PC-9 (cell line): ENCODE measurements around the gene ZNF616. TPM values are rescaled to one million over a fixed set of nuclear protein-coding genes. Genes with fewer than 3 reads are reported as not detected.

Experiments used
- BruUV-seq: library from RNA; stranded (reverse); fragments of 400-500 nt; replicated peaks from 2 replicates; lab custom pipeline; 2021; lab: Mats Ljungman, UMichigan
- CTCF ChIA-PET: fragments of 300-600 bp; sonication (Branson Sonifier 250); formaldehyde crosslinking; loops from one replicate; lab custom pipeline; 2022; ENCODE audit warnings: antibody characterized with exemption; lab: Charles Lee
- POLR2A ChIA-PET: fragments of 300-600 bp; sonication (Branson Sonifier 250); formaldehyde crosslinking; loops from one replicate; lab custom pipeline; 2022; ENCODE audit warnings: antibody characterized with exemption; ENCODE audit not compliant: unreplicated experiment; lab: Charles Lee
- DNase-seq, 2 experiments: peaks; one replicate each; pipeline versions ENCODE4 v3.0.0 to v3.0.0-alpha.2; 2015 to 2022; ENCODE audit warnings: mixed read lengths in 1 of 2
- H2AFZ ChIP-seq: fragments of 200-600 bp; sonication (generic); 2 replicates; pipeline ENCODE4 v1.8.1; 2017; ENCODE audit warnings: antibody characterized with exemption
- H3F3A ChIP-seq: fragments of 200-600 bp; sonication (generic); 2 replicates; pipeline ENCODE4 v1.8.1; 2017; ENCODE audit warnings: antibody characterized with exemption, mild to moderate bottlenecking, low read depth; ENCODE audit not compliant: insufficient read depth
- H3K27ac ChIP-seq: fragments of 200-600 bp; sonication (generic); 2 replicates; pipeline ENCODE4 v1.6.1; 2016; ENCODE audit warnings: mixed run types
- H3K27me3 ChIP-seq: fragments of 200-600 bp; sonication (generic); 2 replicates; pipeline ENCODE4 v1.6.1; 2016; ENCODE audit warnings: low read depth, mixed run types; ENCODE audit not compliant: insufficient read depth
- H3K36me3 ChIP-seq: fragments of 200-600 bp; sonication (generic); 2 replicates; pipeline ENCODE4 v1.6.1; 2016; ENCODE audit warnings: low read depth, mixed run types
- H3K4me1 ChIP-seq: fragments of 200-600 bp; sonication (generic); replicated peaks from 2 replicates; pipeline ENCODE4 v1.6.1; 2016; ENCODE audit warnings: mixed run types; ENCODE audit not compliant: insufficient read depth
- H3K4me2 ChIP-seq: fragments of 200-600 bp; sonication (generic); 2 replicates; pipeline ENCODE4 v1.6.1; 2017; ENCODE audit warnings: mixed run types
- H3K4me3 ChIP-seq: fragments of 200-600 bp; sonication (generic); 2 replicates; pipeline ENCODE4 v1.6.1; 2016; ENCODE audit warnings: mixed run types
- H3K79me2 ChIP-seq: fragments of 200-600 bp; sonication (generic); 2 replicates; pipeline ENCODE4 v1.6.1; 2017; ENCODE audit warnings: low read depth, mixed run types
- H3K9me2 ChIP-seq: fragments of 200-600 bp; sonication (generic); 2 replicates; pipeline ENCODE4 v1.8.1; 2017; ENCODE audit warnings: mild to moderate bottlenecking; ENCODE audit not compliant: insufficient read depth
- H3K9me3 ChIP-seq: fragments of 200-600 bp; sonication (generic); 2 replicates; pipeline ENCODE4 v1.8.1; 2016; ENCODE audit warnings: low read depth; ENCODE audit not compliant: insufficient read depth
- H4K20me1 ChIP-seq: fragments of 200-600 bp; sonication (generic); 2 replicates; pipeline ENCODE4 v1.8.1; 2017; ENCODE audit not compliant: insufficient read depth
- CTCF ChIP-seq: fragments of 200-600 bp; sonication (generic); conservative IDR thresholded peaks from 2 replicates; pipeline ENCODE4 v1.6.1; 2017; ENCODE audit warnings: mixed run types, antibody characterized with exemption, mild to moderate bottlenecking, moderate library complexity
- EZH2 ChIP-seq: fragments of 200-600 bp; sonication (generic); IDR thresholded peaks from 2 replicates; pipeline ENCODE4 v1.8.0; 2017; ENCODE audit warnings: antibody characterized with exemption, low read depth
- intact Hi-C: fragments of 100-400 bp; cut with micrococcal nuclease; formaldehyde crosslinking; loops from one replicate; pipeline ENCODE4 v1.10.0; 2022; ENCODE audit not compliant: unreplicated experiment
- total RNA-seq: library from RNA; stranded (reverse); gene quantifications from 2 replicates; pipeline ENCODE4 v1.2.3, GENCODE V29; 2021

ZNF616 gene
- total RNA-seq, 1 experiment from 2014 or later: 12.6 TPM

DNA sequence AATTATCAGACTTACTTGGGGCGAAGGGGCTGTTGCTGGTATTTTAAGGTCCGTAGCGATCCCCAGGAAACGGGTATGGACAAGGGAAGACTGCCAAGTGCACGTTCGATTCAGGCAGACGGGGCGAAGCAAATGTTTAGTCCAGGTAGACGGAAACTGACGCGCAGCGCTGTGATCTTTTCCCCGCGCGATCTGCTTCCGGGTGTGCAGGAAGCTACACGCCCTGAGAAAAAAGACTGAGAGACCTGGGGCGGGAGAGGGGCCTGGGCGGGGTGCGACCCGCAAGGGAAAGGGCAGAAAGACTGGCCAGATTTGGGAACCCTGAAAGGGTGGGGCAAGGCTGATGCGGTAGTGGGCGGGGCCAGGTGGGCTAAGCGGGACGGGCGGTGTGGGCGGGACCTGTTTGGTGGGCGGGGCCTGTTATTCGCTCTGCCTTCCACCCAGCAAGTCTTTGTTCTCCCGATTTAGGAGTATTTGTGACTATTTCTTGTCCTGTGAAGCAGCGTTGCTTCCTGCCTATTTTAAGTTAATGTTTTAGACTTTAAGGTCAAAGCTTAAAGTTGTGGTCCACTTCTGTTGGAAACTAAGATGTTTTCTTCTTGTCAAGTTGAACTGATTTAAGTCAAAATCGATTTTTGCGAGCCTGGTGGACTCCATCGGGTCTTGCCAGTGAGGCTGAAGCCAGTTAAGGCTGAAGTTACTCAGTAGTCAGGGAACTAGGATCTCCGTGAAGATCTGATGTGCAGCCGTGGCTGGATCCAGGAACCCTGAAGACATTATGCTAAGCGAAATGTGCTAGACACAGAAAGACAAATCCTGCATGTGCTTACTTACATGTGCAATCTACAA is 31.8 kb upstream of the ZNF616 start, which contains the start of gene ZNF836:
ZNF836 (minus strand) TSS at position 301 of the 849 bp plus-strand sequence. CDS start 3,549 bp downstream, outside the sequence.
- DNase-seq: peak; percentile 67 to 88
- CTCF ChIA-PET: interaction anchor here (0.6 to 0.7 kb wide), 3 partner anchors 23 to 490 kb away, joined by 3 to 19 read pairs (median 8); no protein-coding TSS in a partner anchor
- POLR2A ChIA-PET: interaction anchor here (0.6 to 0.7 kb wide), 3 partner anchors 18 to 355 kb away, joined by 4 to 22 read pairs (median 8); partner anchors contain the start of gene ZNF613
- TF ChIP-seq CTCF: no peak
- no peak for TF ChIP-seq EZH2
- peaks cover 18% of the 10 kb centered on the region for H3K4me1 ChIP-seq
- no peaks in the 10 kb centered on the region for H3K27me3 ChIP-seq
- BruUV-seq: TSS peak; percentile 59
- peak within 1 kb of the TSS; percentile 97 for H2AFZ ChIP-seq
- H3K9me3 ChIP-seq: peaks cover 10% of the 10 kb centered on the region
- H3K9me2 ChIP-seq: no peaks in the 10 kb centered on the region
- H4K20me1 ChIP-seq: no peaks in the 10 kb centered on the region
- no peak within 1 kb of the TSS for H3K27ac ChIP-seq
- H3K4me3 ChIP-seq: peak within 1 kb of the TSS; percentile 95
- no peaks in the 10 kb centered on the region for H3K79me2 ChIP-seq
- peaks cover 9% of the 10 kb centered on the region for H3F3A ChIP-seq
- peaks cover 19% of the 10 kb centered on the region for H3K36me3 ChIP-seq
- peak within 1 kb of the TSS; percentile 99 for H3K4me2 ChIP-seq
- intact Hi-C loops: loop anchor here (1.0 kb wide), 2 partner anchors 18 to 32 kb away; partner anchors contain the start of gene ZNF616

DNA sequence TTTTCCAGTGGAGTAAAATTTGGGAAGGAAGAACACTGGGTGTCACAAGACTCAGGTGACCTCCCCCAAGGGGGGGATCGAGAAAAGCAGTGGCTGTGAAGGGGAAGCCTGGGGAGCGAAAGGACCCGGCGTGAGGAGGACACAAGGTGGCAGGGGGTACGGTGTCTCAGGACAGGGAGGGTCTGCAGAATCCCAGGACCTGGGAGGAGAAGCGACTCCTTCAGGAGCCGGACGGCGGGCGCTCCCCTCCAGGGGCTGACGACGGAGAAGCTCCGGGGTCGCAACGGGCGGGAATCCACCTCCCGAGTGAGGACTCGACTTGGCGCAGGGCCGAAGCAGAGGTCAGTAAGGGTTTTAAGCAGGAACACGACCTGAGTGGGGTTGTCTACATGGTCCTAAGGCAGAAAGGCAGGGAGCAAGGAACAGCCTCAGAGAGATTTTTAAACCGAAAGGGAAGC is 31.2 kb upstream of the ZNF616 start:
- intact Hi-C loops: loop anchor here (1.0 kb wide), 2 partner anchors 18 to 32 kb away; partner anchors contain the start of gene ZNF616
- Histone ChIP-seq H3K4me3 (peak overlapping the region; percentile 95), H3K9me2 (no peaks in the 10 kb centered on the region), H3K36me3 (peaks cover 23% of the 10 kb centered on the region), H3K4me1 (peaks cover 11% of the 10 kb centered on the region), H3K4me2 (peak overlapping the region; percentile 99), H3K79me2 (no peaks in the 10 kb centered on the region), H3K27ac (no peak overlapping the region), H3F3A (peaks cover 2% of the 10 kb centered on the region; the same call in 1 of the 2 replicates), H3K27me3 (no peaks in the 10 kb centered on the region), H3K9me3 (peaks cover 10% of the 10 kb centered on the region), H4K20me1 (no peaks in the 10 kb centered on the region), H2AFZ (peak overlapping the region; percentile 97)
- TF ChIP-seq EZH2: no peak
- TF ChIP-seq CTCF: no peak
- CTCF ChIA-PET: interaction anchor here (0.7 kb wide), 2 partner anchors 66 to 491 kb away, joined by 3 to 19 read pairs; no protein-coding TSS in a partner anchor
- BruUV-seq: TSS peak; percentile 89
- POLR2A ChIA-PET: interaction anchor here (0.7 kb wide), 2 partner anchors 18 to 244 kb away, joined by 8 to 22 read pairs; partner anchors contain the start of gene ZNF613
- no peak for DNase-seq

DNA sequence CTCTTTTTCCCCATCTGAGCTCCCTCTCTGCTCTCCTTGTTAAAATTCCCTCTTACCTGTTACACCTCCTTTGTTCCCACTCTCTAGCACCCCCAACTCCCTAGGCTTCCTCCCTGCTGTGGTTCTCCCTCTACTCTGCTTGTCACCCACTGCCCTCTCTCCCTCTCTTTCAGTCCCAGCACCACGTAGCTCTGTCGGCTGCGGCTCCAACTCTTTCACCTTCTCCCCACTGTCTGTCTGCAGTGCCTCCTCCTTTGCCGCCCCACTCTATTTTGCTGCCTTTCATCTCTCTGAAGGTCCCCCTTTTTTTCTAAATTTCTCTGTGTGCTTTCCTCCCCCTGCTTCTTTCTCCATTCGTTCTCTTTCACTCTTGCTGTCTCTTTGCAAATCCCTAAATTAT is 30.6 kb upstream of the ZNF616 start:
- peaks cover 29% of the 10 kb centered on the region for H3K36me3 ChIP-seq
- no peaks in the 10 kb centered on the region for H3K27me3 ChIP-seq
- no peaks in the 10 kb centered on the region for H3K79me2 ChIP-seq
- peak overlapping the region; percentile 97 for H2AFZ ChIP-seq
- peaks cover 10% of the 10 kb centered on the region; the same call in 1 of the 2 replicates for H3K9me3 ChIP-seq
- H3K4me2 ChIP-seq: peak overlapping the region; percentile 99
- no peaks in the 10 kb centered on the region for H3K9me2 ChIP-seq
- no peaks in the 10 kb centered on the region for H3F3A ChIP-seq
- intact Hi-C loops: no loop called here
- no peak for DNase-seq
- no TSS peak for BruUV-seq
- TF ChIP-seq CTCF (no peak), EZH2 (no peak)
- no peaks in the 10 kb centered on the region for H4K20me1 ChIP-seq
- CTCF ChIA-PET: no interaction called here
- no peak overlapping the region for H3K27ac ChIP-seq
- peak overlapping the region; percentile 95 for H3K4me3 ChIP-seq
- H3K4me1 ChIP-seq: 0 out of 2 replicates have a peak, but pooled peaks cover 7% of the 10 kb centered on the region
- POLR2A ChIA-PET: interaction anchor here (0.7 kb wide), 1 partner anchor 1141 kb away, joined by 5 read pairs; no protein-coding TSS in a partner anchor
